ENCODE results near the gene SMARCE1.
"Not testable (repeated sequence)": the region's sequence is repeated elsewhere in the genome, so short reads cannot be mapped to it uniquely, and the experiment has no call there.

The SMARCE1 gene

DNA sequence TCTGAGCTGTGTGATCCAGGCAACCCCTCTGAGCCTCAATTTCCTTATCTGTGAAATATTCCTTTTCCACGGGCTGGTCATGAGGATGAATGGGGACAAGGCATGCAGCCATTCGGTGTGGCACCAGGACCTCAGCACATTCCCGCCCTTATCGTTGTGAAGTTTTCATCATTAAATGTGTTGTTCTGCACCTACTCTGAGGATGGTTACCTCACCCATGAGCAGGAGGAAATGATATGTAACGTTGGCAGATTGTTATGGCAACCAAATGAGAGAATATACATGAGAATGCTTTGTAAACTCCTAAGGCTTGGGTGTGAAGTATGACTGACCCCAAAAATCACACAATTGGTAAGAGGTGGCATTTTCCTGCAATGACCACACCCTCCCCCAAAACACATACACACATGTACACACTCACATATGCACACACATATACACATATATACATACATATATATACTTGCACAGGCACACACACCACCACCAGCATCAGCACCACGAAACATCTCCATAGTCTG lies 39.5 kb downstream of the SMARCE1 start:
- DNase-seq, result no peak

DNA sequence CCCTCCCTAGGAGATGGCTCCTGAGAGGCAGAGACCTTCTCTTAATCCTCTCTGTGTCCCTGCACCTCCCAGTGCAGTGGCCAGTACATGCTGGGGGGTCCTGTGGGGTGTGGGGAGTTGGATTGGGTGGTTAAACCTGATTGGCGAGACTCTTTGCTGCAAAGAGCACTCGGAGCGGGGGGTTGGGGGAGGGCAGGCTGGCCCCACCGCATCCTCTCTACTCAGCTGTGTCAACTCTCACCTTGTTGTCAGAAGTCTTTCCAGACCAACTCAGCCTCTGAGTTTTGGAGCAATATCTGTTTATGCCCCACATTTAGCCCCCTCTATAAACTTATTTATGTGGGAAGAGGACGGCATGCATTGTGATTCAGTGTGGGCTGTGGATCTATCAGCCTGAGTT lies 40.0 kb downstream of the SMARCE1 start:
- no peak for DNase-seq

DNA sequence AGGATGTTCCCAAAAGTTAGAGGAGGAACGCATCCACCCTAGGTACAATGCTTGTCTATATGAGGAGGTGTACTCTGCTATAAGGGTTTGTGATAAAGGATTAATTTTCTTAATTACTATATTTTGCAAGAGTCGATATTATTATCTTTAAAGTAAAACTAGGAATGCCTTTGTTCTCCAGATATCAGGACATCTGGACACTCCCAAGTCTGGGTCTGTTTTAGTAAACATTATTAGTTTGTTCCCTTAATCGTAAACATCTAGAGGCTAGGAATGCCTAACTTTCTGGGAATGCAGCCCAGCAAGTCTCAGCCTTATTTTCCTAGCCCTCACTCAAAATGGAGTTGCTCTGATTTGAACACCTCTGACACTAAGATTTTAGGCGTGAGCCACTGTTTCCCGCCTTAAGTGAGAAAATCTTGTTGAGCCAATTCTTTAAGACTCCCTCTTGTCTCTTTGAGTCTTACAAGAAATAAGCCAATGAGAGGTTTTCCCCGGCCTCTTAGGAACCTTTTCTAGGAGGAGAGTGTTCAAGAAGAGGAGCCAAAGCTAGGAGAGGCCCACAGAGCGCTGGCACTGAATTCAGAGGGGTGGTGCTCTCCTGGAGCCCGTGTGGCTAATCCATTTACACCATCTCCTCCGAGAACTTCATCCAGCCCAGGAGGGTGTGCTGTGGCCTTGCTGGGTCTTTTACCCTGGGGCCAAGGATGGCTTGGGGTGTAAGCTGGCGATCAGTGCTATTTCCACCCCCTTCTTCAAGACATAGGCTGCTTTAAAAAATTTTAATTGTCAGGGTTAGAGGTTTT lies 40.9 kb downstream of the SMARCE1 start:
- DNase-seq, result no peak

DNA sequence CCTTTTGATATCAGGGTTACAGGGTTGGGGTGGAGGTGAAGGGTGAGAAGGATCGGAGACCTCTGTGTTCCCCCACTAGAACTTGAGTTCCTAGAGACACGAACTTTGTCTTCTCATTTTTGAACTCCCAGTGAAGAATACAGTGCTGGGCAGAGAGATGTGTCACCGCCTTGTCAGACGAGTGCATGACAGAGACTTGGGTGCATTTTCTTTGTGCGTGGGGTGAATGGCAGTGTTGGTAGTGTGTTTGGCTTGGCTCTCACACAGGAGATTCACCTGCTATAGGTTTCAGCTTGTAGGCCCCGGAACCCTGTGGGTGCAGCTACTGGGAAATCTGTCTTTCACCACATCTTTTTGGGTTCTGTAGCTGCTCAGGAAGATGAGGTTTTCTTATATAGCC lies 42.3 kb downstream of the SMARCE1 start:
- no peak for DNase-seq

DNA sequence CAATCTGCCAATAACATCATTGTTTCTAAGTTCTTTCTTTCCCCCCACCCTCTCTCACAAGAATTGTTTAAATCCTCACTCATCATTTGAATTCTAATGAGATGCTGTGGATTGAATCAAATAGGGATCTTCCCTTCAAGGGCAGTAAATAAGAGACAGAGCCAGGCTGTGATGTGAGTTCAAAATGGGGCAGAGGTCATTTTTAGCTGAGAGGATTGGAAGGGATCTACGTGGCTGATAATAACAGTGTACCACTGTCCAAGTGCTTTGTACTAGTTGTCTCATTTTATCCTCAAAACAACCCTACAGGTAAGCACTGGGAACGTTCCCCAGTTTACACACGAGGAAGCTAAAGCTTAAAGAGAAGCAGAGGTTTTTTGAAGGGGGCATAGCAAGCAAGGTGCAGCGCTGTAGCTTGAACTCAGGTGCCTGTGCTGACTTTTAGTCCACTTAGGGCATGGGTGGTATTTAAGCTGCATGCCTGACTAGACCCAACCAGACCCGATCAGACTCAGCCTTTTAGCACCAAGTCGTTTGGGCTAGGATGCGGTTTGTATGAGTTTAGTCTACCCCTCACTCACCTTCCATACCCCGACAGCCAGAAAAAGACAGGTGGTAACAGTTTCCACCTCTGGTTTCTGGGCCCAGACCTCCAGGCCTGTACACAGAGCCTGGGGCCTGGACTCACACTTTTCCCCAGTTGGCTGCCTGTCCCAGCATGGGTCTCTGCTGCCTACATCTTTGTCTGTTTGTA lies 43.1 kb downstream of the SMARCE1 start:
- DNase-seq, result no peak

DNA sequence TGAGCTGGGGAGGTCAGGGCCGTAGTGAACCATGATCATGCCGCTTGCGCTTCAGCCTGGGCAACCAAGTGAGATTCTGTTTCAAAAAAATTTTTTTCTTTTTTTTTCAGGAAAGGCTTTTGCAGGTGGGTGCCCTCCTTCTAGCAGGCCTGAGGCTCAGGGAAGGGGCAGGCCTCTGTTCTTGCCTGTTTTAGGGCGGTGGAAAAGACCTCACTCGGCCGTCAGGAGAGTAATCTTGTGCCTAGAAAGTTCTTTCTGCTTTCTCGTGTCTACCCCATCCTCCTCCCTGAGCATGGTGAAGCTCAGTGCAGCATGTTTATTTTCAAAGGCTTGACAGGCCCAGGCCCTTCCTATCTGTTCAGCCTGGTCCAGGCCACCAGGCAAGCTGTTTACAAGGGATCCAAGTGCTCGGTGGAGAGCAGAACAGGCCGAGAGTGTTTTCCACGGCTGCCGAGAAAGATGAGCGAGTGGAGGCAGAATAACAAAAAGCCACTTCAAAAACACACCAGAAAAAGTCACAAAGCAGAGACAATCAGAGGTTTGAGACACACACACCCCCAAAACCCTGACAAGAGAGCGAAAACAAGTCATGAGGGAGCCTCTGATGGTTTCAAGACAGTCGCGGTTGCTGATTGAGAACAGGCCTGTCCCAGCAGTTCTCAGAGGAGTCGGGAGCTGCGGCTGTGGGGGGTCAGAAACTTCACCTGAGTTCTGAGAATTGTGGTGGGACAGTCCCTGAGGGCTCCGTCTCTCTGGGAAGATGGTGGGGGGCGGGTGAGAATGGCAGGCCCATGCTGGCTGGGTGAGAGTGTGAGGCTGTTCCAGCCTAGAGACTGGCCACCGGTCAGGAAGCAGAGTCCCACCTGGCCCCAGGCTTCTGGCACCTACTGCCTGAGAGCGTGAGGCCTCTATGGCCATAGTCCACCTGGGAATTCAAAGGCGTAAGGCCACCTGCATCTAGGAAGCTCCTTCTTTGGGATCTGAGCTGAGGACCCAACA lies 44.9 kb downstream of the SMARCE1 start:
- no peak for DNase-seq

DNA sequence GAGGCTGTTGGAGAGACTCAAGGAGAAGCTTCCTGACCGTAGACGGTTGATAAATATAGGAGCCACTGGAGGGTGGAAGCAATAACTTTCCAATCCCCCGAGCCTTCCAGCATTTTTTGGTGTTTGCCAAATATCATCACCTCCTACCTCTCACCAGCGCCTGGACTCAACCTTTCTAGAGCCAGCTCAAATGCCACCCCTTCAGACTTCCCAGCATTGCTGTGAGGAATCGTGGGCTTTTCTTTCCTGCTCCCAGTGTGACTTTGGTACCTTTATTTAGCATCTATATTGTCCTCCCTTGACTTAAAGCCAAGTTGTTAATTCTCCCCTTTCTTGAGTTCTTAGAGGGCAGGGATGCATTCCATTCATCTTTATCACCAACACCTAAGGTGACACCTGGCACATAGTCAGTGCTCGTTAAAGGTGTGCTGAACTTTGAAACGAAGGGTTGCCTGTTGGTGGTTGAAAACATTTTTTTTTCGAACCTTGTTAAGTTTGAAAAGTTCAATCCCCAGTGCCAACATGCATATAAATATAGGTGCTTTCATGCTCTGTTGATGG lies 47.1 kb downstream of the SMARCE1 start:
- DNase-seq, result no peak

DNA sequence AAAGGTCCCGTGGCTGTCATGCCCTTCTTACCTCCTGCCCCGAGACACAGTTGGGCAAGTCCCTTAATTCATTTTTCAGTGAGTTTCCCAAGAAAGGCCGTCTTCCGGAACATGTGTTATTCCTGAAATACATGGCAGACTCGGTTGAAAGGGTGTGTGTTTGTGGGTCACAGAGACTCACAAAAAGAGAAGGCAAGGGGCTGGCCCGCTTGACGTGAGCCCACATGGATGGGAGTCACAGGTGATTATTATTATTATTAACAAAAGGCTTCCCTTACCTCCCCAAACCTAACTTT lies 48.2 kb downstream of the SMARCE1 start:
- DNase-seq, result no peak

DNA sequence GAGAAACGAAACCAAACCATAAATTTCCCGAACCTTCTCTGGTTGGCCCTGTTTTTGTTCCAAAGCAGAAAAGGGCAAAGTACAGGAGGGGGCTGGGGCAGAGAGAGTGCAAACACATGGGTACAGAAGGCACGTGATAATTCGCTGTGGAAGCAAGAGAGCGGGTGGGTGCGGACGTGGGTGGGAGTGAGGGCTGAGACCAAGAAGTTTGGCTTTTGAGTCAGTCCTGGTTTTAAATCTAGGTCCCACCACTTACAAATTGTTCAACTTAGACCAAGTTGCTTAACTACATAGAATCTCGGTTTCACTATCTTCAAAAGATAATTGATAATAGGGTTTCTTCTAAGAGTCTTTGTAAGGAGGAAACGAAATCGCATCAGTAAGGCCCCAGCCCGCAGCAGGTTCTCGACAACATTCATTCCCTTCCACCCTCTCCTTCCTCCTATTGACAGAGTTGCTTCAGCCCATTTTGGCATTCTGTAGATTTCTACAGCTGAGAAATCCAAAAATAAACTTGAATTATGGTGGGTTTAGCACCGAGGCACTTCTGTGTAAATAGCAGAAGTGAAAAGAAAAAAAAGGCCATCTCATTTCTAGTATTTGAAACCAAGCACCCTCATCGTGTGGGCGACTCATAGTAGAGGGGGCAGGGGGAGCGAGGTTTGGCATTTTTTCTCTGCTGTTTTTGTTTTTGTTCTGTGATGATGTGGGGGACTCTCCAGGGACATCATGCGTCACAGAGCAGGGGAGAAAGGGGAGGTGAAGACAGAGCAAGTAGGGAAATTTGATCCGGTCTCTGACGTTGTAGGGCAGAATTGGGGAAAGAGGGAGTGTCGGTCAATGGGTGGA lies 48.8 kb downstream of the SMARCE1 start:
- no peak for DNase-seq

DNA sequence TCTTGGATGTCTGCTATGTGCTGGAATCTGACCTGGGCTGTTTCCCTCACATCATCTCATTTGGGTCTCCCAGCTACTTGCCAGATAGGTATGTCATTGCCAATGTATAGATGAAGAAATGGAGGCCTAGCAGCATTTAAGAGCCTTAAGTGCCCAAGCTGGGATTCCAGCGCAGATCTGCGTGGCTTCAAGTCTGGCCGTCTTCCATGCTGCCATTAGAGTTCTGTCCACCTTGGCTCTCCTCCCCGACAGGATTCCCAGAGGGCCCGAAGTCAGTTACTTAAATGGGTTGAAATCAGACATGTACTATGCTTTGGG lies 49.4 kb downstream of the SMARCE1 start:
- no peak for DNase-seq

DNA sequence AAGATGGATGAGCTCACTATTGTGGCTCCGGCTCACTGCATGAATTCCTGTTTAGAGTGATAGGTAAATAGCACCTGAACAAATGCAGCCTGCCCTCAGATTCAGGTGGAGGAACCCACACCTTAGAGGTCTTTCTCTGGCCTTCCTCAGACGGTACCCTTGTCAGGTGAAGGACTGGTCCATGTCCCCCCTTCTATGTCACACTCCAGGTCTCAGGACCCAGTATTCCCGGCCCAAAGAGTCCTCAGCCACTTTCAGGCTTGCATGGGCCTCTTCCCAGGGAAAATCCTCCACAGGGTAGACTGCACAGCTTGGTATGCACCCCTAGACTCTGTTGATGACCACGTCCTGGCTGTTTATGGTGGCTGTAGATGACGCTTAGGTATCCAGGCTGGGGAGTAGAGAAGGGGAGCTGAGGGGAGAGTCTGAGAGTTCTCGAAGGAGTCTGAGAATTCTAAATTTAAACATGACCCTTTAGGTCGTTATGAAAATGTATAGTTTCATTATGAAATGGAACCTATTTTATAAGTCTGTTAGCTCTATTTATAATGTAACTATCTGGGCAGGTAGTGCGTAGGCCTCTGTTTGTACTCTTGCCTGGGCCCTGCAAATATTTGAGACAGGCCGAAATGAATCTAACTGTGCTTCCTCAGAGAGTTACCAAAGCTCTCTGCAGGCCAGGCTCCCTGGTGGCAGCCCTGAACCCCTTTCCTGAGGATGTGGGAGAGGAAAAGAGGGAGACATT lies 49.9 kb downstream of the SMARCE1 start:
- no peak for DNase-seq

DNA sequence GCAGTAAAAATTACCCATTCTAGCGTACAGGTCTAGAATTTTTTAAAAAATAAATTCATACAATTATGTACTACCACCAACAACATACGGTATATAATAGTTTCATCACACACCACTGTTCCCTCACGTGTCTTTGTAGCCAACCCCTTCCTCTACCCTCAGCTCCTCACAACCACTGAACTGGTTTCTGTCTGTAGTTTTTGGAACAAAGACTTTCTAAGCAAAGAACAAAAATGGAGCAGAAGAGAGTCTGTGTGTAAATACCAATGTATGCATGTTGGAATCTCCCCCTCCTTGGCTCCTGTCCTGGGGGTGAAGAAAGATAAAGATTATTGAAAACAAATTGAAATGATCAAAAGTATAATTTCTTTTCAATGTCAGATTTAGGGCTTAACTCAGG lies 50.5 kb downstream of the SMARCE1 start:
- DNase-seq, result no peak

DNA sequence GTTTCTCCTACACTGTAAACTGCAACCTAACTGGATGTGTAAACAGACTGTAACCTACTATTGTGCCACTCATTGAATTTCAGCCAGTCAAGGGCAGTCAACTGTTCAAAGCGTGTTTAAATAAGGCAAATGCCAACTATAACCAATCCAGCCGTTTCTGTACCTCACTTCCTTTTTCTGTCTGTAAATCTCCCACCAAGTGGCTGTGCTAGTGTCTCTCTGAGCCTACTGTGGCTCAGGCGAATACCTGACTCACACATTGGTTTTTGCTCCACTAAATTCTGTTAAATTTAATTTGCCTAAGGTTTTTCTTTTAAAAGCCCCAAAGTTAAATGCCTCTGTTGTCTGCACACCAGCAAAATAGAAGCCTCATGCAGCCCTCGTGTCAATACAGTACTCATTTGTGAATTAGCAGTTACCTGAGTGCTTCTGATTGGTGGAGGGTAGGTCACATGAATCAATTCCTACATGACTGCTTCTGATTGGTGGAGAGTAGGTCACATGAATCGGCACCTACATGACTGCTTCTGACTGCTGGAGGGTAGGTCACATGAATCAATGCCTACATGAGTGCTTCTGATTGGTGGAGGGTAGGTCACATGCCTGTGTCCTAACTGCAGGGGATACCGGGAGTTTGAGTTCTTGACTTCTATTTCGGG lies 51.2 kb downstream of the SMARCE1 start:
- DNase-seq, result no peak

DNA sequence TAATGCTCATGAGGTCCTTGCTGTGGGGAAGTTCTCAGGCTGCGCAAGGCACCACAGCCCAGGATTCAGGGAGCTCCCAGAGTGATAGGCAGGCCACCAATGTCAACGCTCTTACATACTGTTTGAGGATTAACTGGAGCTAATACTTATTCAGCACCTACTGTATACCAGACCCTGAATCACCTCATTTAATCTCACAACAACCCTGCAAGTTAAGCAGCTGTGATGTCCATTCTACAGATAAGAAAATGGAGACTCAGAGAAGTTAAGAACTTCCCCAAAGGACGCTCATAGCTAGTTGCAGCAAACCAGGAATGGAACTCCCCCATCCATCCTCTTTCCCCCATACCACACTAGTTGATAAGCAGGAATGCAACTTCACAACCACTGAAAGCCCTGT lies 56.9 kb downstream of the SMARCE1 start:
- no peak for DNase-seq

DNA sequence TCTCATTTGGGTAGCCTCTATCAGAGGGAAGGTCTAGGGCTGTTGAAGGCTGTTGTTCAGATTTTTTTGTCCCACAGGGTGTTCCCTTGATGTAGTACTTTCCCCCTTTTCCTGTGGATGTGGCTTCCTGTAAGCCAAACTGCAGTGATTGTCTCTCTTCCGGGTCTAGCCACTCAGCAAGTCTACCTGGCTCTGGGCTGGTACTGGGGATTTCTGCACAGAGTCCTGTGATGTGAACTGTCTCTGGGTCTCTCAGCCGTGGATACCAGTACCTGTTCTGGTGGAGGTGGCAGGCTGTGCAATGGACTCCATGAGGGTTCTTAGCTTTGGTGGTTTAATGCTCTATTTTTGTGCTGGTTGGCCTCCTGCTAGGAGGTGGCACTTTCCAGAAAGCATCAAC lies 59.1 kb downstream of the SMARCE1 start:
- no peak for DNase-seq

DNA sequence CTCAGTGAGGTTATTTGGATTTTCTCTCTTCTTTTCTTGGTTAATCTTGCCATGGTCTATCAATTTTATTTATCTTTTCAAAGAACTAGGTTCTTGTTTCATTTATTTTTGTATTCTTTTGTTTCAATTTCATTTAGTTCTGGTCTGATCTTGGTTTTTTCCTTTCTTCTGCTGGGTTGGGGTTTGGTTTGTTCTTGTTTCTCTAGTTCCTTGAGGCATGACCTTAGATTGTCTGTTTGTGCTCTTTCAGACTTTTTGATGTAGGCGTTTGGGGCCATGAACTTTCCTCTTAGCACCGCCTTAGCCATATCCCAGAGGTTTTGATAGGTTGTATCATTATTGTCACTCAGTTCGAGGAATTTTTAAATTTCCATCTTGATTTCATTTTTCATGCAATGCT lies 61.4 kb downstream of the SMARCE1 start:
- not testable (repeated sequence) for DNase-seq

DNA sequence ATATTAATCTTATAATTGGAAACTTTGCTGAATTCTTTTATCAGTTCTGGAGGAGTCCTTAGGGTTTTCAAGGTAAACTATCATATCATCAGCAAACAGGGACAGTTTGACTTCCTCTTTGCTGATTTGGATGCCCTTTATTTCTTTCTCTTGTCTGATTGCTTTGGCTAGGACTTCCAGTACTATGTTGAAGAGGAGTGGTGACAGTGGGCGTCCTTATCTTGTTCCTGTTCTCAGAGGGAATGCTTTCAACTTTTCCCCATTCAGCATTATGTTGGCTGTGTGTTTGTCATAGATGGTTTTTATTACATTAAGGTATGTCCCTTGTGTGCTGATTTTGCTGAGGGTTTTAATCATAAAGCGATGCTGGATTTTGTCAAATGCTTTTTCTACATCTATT lies 62.7 kb downstream of the SMARCE1 start:
- DNase-seq, result not testable (repeated sequence)

DNA sequence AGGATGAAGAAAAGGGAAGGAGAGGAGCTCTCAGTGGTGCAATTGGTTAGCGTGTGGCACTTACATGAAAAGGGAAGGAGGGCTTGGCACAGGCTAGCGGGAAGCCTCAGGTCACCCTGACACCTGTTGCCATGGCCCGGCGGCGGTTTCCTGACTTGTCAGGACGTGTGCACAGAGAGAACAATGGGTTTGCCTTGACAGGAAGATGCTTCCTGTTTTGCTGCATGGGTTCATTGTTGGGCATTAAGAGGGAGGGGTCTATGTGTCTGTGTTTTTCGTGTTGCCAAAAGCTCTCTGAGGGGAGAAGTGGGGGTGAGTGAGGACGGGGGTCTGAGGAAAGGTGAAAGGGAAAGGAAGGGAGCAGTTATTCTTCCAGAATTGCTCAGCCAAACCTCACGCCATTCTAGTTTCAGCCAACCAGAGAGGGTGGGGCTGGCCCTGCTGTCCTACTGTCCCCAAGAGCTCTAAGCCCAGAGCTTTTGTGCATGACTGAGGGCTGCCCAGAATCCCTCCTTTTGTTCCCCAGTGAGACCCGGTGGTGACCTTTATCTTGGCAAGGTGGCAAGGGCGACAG lies 65.2 kb downstream of the SMARCE1 start:
- DNase-seq, result peak; percentile 56

DNA sequence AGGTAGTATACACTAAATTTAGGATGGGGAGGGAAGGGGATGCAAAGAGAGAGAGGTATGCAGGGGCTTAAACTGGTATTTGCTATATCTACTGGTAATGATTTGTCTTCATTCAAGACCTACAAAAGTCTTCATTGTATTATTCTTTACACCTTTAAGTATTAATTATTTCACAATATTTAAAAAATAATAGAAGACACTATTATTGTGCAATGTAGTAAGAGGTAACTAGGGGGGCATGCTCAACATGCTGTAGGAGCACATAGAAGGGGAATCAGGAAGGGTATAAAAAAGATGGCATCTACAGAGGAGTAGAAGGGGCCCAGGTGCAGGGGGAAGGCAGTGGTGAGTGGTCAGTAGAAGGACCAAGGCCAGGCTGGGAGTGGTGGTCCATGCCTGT lies 67.5 kb downstream of the SMARCE1 start:
- no peak for DNase-seq

DNA sequence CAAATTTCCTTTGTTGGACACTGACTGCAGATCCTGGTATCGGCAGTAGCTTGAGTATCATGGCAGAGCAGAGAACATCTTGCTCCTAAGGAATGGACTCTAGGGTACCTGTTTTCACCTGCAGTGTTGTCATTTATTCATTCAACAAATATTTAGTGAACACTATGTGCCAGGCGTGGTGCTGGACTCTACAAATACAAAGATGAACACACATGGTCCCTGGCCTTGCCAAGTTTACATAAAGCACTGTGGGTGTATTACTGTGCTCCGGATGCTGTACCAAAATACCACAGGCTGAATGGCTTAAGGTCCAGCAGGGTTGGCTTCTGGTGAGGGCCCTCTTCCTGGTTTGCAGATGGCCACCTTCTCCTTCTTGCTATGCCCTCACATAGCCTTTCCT lies 68.1 kb downstream of the SMARCE1 start:
- DNase-seq, result no peak

All from hematopoietic multipotent progenitor cell treated with erythropoietin and hydrocortisone succinate and interleukin-3 and kit ligand, for 6 days (in vitro differentiated cells).